Measurements from ENCODE around the gene LEMD2. TPM values are rescaled to one million over a fixed set of nuclear protein-coding genes. Genes with fewer than 3 reads are reported as not detected.
A peak's percentile ranks its signal among the peaks of the same experiment; 100 is the strongest.

The LEMD2 gene
- total RNA-seq, 1 experiment from 2014 or later = 91.8 TPM

DNA sequence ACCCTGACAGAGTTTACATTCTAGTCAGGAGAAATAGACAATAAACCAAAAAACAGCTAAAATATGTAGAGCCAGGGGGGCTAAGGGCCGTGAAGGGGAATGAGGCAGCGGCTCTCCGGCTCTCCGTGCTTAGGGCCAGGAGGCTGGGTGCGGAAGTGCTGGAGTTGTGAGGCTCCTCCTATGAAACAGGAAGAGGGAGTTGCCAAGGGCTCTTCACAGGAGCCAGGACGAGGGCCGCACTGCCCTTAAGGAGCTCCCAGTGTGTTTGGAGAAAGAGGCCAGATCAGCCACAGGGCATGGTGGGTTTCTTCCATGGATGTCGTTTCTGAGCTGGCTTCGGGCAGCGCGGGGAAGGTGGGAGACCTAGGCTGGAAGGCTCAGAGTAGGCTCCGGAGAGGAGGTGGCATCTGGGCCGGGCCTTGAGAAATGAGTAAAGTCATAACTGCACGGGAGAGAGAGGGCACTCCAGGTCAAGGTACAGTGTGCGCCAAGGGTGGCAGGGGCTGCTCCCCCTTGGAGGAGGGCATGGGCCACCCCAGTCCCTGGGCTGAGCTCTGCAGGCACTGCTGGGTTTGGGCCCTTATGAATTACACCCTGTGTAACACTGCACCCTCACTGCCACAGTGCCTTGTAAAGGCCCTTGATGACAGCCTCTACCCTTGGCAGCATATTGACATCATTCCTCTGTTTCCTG, 35.7 kb upstream of the LEMD2 start:
- Histone ChIP-seq H2BK15ac (ENCODE audit: low read depth, low read length) (no peak overlapping the region), H4K20me1 (ENCODE audit: control insufficient read depth, insufficient read depth, insufficient read length) (no peaks in the 10 kb centered on the region), H3K79me1 (ENCODE audit: insufficient read depth, low read depth, low read length, poor library complexity, severe bottlenecking) (no peaks in the 10 kb centered on the region), H4K91ac (ENCODE audit: insufficient read length, low read depth, low read length) (no peak overlapping the region), H3K18ac (ENCODE audit: insufficient read length, low read depth, low read length) (no peak overlapping the region), H2BK5ac (ENCODE audit: insufficient read length, low read length) (no peak overlapping the region), H3K23me2 (ENCODE audit: insufficient read length, low read depth, low read length, poor library complexity, severe bottlenecking) (no peaks in the 10 kb centered on the region), H2BK120ac (ENCODE audit: low read depth, low read length, poor library complexity, severe bottlenecking) (no peak overlapping the region), H3K9me3 (ENCODE audit: control insufficient read depth, low read depth, low read length) (no peaks in the 10 kb centered on the region), H4K5ac (ENCODE audit: insufficient read length, low read depth, low read length) (no peak overlapping the region), H3K4ac (ENCODE audit: low read depth, low read length) (no peak overlapping the region), H3K9ac (ENCODE audit: extremely low read depth, insufficient read length, low read length) (no peak overlapping the region), H2BK20ac (ENCODE audit: low read depth, low read length, poor library complexity, severe bottlenecking) (no peak overlapping the region), H4K8ac (replicated peaks; ENCODE audit: insufficient read length, low read depth, low read length) (no peak overlapping the region), H3K27me3 (ENCODE audit: insufficient read depth, low read length) (no peaks in the 10 kb centered on the region), H3K27ac (ENCODE audit: insufficient read length, low read depth, low read length) (no peak overlapping the region), H3K4me2 (ENCODE audit: insufficient read depth, insufficient read length, low read length) (no peak overlapping the region), H2AFZ (ENCODE audit: low read length) (no peak overlapping the region), H2AK5ac (ENCODE audit: insufficient read length, low read length) (no peak overlapping the region), H3K56ac (ENCODE audit: insufficient read length, low read depth, low read length) (no peak overlapping the region), H3K4me1 (ENCODE audit: insufficient read depth, low read length) (0 out of 2 replicates have a peak, but pooled peaks cover 4% of the 10 kb centered on the region), H3K14ac (ENCODE audit: insufficient read depth, low read length) (no peak overlapping the region), H3K23ac (ENCODE audit: insufficient read length, low read depth, low read length) (no peak overlapping the region), H3T11ph (ENCODE audit: low read length) (no peak overlapping the region), H3K79me2 (ENCODE audit: insufficient read depth, low read length) (no peaks in the 10 kb centered on the region), H2BK12ac (ENCODE audit: insufficient read length, low read depth, low read length) (no peak overlapping the region)
- H3K4me3 Mint-ChIP-seq = no peak overlapping the region
- H3K27me3 Mint-ChIP-seq (ENCODE audit: low read depth) = peaks cover 5% of the 10 kb centered on the region
- TF ChIP-seq, protein P1, sequence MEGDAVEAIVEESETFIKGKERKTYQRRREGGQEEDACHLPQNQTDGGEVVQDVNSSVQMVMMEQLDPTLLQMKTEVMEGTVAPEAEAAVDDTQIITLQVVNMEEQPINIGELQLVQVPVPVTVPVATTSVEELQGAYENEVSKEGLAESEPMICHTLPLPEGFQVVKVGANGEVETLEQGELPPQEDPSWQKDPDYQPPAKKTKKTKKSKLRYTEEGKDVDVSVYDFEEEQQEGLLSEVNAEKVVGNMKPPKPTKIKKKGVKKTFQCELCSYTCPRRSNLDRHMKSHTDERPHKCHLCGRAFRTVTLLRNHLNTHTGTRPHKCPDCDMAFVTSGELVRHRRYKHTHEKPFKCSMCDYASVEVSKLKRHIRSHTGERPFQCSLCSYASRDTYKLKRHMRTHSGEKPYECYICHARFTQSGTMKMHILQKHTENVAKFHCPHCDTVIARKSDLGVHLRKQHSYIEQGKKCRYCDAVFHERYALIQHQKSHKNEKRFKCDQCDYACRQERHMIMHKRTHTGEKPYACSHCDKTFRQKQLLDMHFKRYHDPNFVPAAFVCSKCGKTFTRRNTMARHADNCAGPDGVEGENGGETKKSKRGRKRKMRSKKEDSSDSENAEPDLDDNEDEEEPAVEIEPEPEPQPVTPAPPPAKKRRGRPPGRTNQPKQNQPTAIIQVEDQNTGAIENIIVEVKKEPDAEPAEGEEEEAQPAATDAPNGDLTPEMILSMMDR (conservative IDR thresholded peaks at IDR 0.05) = no peak
- WGBS (ENCODE audit: extremely low coverage, insufficient read length, low lambda C conversion rate) = no CpG with 5 or more reads among the region's 15 CpGs
- H3K27ac Mint-ChIP-seq = peak overlapping the region; percentile 24 to 93 (median 31); a peak in 5 of 7 replicates
- no peaks in the 10 kb centered on the region for H3K36me3 Mint-ChIP-seq (ENCODE audit: insufficient read depth in 1 of 3, low read depth in 3 of 3)
- H3K9me3 Mint-ChIP-seq = no peaks in the 10 kb centered on the region; a peak in 2 of 5 replicates
- DNase-seq = no peak
- H3K4me1 Mint-ChIP-seq = peaks cover 60 to 64% of the 10 kb centered on the region in 2 experiments
